Stomach (tissue), 4 donors: ENCODE results near the gene GDF7.

Experiments
- CTCF ChIP-seq, 7 experiments: fragments of 450-650 bp in 4 of 7; fragments of 200-600 bp in 3 of 7; sonication (generic) in 3 of 7; IDR thresholded peaks; one replicate each; pipeline ENCODE4 v1.5.1; 2016 to 2019; ENCODE audit warnings: antibody characterized with exemption in 7 of 7, control low read depth in 2 of 7, mild to moderate bottlenecking in 1 of 7
- EP300 ChIP-seq: sonication (generic); formaldehyde crosslinking; IDR thresholded peaks from one replicate; pipeline ENCODE4 v1.6.1; 2017; ENCODE audit warnings: antibody characterized with exemption
- POLR2A ChIP-seq, 4 donors: fragments of 450-650 bp; IDR thresholded peaks; one replicate each; pipeline ENCODE4 v1.6.1; 2016; ENCODE audit warnings: antibody characterized with exemption in 4 of 4, control low read depth in 2 of 4, mild to moderate bottlenecking in 1 of 4, moderate library complexity in 1 of 4
- POLR2AphosphoS5 ChIP-seq, 3 donors: sonication (generic); formaldehyde crosslinking; IDR thresholded peaks; one replicate each; pipeline ENCODE4 v1.6.1; 2016; ENCODE audit warnings: antibody characterized with exemption in 3 of 3

DNA sequence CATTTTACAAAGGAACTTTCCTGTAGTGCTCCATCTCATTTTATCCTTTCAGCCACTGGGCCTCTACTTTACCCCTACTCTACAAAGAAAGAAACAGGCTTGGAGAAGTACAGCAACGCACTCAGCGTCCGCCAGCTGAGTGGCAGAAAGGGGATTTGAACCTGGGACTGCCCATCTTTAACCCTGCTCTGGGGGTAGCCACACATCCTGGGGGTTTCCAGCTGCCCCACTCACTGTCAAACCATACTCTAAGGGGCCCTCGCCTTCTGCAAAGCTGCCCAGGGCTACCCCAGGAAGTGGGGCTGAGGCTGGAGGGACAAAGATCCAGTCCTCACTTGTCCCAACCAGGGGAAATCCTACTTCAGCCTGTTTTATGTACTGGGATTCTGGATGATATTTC, 33.9 kb upstream of the GDF7 start:
- no peak for TF ChIP-seq EP300
- no peak for TF ChIP-seq POLR2A (IDR thresholded peaks at IDR 0.05)
- TF ChIP-seq CTCF (IDR thresholded peaks at IDR 0.05): no peak
- TF ChIP-seq POLR2AphosphoS5 (IDR thresholded peaks at IDR 0.05): no peak
